ENCODE data around the gene FBXL7.

Gene FBXL7

DNA sequence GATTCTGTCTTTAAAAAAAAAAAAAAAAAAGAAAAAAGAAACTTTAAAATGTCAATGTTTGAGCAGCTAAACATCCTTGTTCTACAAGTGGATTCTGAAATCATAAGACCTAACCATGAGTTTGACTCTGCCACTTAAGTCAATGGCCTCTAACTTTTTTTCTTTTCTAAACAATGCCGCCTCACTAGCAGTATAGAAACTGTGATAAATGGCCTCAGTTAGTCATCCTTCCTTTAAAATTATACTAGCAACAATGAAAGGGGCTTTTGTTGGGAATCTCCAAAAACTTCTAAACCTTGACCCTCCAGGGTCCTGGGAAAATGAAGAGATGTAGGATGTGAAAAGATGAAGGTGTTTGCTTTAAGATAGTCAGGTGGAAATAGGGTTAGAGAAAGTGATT is 71.1 kb downstream of the FBXL7 start:
- TF ChIP-seq CTCF (IDR thresholded peaks at IDR 0.05) = no peak

- TF ChIP-seq CTCF (IDR thresholded peaks at IDR 0.05) = no peak
Measured at GRCh38 chr5:15571618-15572017, 71.6 kb downstream of the FBXL7 start.

- no peak for TF ChIP-seq CTCF (IDR thresholded peaks at IDR 0.05)
Measured at GRCh38 chr5:15573590-15573989, 73.6 kb downstream of the FBXL7 start.

GRCh38 chr5:15574128-15574527 is 74.1 kb downstream of the FBXL7 start:
- no peak for TF ChIP-seq CTCF (IDR thresholded peaks at IDR 0.05)

DNA sequence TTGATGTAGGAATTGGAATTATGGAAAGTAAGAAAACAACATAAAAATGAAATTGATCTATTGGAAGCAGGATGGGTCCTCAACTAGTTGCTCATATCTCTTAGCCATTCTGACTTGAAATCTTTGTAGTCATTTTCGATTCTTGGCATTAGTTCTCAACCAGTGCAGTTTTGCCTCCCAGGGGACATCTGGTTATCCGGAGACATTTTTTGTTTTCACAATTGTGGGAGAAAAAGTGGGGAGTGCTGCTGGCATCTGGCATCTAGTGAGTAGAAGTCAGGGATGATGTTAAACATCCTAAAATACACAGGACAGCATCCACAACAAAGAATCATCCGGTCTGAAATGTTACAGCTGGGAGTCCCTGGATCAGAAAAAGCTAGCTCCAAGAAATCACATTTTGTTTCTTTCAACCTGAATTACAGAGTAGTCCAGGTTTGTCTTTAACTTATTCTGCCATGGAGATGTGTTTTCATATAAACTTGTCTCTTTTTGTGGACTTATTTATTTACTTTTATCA is 74.9 kb downstream of the FBXL7 start:
- TF ChIP-seq CTCF (IDR thresholded peaks at IDR 0.05) = no peak

DNA sequence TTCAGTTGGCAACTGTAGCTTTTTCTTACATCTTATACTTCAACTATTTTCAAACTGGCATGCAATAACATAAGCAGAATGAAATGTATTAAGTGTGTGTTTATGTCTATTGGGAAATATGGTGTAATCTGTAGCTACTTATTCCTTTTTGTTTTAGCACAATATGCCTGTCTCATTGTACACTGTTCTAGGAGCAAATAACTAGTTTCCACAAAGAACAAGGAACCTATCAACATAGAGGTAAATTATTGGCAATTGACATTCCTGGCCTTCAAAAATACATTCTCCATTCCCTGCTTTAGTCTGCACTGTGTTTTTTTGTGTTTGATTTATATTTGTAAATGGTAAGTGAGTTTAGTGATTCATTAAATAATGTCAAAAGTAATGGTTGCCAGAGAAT is 75.7 kb downstream of the FBXL7 start:
- TF ChIP-seq CTCF (IDR thresholded peaks at IDR 0.05) = no peak

DNA sequence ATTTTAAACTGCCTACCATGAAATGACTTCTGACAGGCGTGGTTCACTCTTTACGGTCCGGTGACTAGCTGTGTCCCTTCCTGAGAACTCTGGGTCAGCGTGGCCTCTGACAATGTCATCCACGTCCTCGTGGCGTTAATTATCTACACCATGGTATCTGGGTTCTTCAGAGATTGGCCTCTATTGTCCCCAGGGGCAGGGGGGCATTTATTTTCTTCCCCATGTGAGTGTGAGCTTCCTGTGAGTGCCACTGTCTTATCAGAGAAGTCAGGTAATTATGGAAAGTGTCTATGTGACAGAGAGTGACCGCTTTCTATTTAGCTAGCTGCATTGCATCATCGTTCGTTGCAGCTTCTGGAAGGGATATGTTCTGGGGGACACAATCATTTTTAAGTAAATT is 77.2 kb downstream of the FBXL7 start:
- TF ChIP-seq CTCF (IDR thresholded peaks at IDR 0.05) = no peak

DNA sequence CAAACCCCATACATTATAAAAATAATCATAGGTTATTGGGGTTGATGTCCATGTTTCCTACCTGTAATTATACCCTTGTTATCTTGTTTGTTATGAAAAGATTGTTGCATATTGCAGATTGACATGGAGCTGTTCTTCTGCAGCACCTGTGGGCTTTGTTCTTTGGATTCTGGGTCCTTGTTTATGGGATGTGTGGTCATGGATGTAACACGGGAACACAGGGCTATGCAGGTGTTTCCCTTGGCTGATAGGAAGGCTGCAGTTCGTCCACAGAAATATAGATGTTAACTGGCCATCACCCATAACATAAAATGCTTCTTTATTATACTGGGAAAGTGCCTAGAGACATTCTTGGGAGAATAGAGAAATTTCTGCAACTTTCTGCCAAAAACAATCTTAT is 77.9 kb downstream of the FBXL7 start:
- TF ChIP-seq CTCF (IDR thresholded peaks at IDR 0.05) = no peak
